ENCODE data around the gene RCC2.
"Not testable (repeated sequence)": the region's sequence is repeated elsewhere in the genome, so short reads cannot be mapped to it uniquely, and the experiment has no call there.

DNA sequence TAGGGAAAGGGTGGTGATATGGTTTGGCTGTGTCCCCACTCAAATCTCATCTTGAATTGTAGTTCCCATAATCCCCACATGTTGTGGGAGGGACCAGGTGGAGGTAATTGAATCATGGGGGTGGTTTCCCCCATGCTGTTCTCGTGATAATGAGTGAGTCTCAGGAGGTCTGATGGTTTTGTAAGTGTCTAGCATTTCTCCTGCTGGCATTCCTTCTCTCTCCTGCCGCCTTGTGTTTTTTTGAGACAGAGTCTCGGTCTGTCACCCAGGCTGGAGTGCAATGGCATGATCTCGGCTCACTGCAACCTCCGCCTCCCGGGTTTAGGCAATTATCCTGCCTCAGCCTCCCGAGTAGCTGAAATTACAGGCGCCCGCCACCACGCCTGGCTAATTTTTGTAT, 42.5 kb upstream of the RCC2 start:
- TF ChIP-seq, protein P1, sequence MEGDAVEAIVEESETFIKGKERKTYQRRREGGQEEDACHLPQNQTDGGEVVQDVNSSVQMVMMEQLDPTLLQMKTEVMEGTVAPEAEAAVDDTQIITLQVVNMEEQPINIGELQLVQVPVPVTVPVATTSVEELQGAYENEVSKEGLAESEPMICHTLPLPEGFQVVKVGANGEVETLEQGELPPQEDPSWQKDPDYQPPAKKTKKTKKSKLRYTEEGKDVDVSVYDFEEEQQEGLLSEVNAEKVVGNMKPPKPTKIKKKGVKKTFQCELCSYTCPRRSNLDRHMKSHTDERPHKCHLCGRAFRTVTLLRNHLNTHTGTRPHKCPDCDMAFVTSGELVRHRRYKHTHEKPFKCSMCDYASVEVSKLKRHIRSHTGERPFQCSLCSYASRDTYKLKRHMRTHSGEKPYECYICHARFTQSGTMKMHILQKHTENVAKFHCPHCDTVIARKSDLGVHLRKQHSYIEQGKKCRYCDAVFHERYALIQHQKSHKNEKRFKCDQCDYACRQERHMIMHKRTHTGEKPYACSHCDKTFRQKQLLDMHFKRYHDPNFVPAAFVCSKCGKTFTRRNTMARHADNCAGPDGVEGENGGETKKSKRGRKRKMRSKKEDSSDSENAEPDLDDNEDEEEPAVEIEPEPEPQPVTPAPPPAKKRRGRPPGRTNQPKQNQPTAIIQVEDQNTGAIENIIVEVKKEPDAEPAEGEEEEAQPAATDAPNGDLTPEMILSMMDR (conservative IDR thresholded peaks at IDR 0.05), result not testable (repeated sequence)
- not testable (repeated sequence) for TF ChIP-seq ZFX (IDR thresholded peaks at IDR 0.05)

Measured in C4-2B (cell line).